GM21737 (cell line): ENCODE measurements around the gene HOXD13.

Experiments
- ATAC-seq: cut with Tn5 transposase; IDR thresholded peaks from one replicate; pipeline ENCODE4 v1.9.1; 2021; ENCODE audit warnings: mild to moderate bottlenecking, moderate library complexity; ENCODE audit not compliant: unreplicated experiment

The HOXD13 gene

GRCh38 chr2:176118601-176119339, 26.2 kb downstream of the HOXD13 start:
- no peak for ATAC-seq

DNA sequence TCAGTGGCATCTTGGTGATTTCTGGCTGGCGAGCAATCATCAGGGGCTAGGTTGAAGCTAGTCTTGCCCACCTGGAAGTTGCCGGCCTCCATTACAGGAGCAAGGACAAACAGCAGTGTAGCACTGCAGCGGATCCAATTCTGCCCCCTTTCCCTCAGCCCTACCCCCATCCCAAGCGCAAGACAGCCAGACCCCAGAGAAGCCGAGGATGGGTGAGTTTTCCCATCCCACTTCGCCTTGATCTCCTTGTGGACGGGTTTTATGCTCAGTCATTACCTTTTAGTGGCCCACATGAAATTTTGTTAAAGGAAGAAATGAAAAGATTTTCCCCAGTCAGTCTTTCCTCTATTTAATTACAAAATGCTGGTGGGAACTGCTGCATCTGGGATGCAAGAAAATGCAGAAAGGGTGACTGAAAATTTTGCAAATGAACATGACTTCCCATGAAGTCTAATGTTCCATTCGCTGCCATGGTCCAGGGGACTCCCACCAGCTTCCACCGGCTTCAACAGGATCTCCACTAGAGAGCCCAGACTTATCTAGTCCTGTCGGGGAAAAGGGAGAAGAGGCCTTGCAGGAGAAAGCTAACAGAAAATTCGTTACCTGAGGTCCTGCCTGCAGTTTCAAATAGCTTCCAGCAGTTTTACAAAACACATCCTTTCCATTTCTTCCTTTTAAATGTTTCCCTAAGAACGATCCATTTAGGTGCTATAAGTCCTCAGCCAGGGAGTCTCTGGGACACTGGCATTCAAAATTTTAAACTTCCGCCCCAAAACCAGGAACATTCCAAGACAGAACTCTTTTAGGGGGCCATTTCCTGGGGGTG, 28.1 kb downstream of the HOXD13 start:
- no peak for ATAC-seq

DNA sequence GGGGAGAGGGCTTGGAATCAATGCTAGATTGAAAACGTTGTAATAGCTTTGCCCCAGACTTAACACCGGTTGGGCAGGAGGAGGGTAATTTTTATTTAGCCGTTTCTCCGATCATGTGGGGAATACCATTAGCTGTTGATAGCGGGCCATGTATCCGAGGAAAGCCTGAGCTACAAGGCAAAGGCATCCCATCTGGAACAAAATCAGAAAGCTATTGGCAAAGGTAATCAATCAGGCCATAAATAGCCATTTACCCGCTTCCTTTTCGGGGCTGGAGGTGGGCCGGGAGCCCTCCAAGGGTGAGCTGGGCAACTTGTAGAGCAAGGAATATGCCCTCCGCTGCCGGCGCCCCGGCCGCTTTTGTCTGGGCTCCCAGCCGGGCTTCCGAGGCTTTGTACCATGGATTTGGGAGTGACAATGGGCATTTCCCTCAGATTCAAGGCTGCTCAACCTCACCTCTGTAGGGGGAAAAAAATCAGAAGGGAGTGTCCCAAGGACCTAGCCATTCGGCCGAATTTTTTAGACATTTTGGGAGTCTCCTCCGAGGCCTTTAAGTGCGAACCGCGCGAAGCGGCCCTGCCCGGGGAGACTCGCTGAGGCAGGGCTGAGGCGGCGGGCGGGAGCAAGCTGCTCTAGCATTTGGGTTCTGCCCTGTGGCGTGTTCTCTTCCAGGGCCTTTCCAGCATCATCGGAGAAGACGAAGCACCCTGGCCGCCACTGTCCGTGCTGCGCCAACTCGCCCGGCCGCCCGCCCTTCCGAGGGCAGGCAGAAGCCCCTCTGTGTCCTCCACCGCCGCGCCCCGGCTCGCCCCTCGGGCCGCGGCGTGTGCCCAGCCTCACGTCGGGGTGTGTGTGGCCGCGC, 28.9 kb downstream of the HOXD13 start:
- ATAC-seq, result no peak

- no peak for ATAC-seq
These were observed 29.6 kb downstream of the HOXD13 start for GRCh38 chr2:176122052-176122682.

DNA sequence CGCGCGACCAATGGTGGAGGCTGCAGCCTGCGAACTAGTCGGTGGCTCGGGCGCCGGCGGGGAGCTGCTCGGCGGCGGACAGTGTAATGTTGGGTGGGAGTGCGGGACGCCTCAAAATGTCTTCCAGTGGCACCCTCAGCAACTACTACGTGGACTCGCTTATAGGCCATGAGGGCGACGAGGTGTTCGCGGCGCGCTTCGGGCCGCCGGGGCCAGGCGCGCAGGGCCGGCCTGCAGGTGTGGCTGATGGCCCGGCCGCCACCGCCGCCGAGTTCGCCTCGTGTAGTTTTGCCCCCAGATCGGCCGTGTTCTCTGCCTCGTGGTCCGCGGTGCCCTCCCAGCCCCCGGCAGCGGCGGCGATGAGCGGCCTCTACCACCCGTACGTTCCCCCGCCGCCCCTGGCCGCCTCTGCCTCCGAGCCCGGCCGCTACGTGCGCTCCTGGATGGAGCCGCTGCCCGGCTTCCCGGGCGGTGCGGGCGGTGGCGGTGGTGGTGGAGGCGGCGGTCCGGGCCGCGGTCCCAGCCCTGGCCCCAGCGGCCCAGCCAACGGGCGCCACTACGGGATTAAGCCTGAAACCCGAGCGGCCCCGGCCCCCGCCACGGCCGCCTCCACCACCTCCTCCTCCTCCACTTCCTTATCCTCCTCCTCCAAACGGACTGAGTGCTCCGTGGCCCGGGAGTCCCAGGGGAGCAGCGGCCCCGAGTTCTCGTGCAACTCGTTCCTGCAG, 30.3 kb downstream of the HOXD13 start, which contains the start of gene HOXD9:
Gene HOXD9, plus strand, starts transcription at position 37 of the 728 bp plus-strand sequence. Its CDS starts 50 bp downstream, at position 87.
- ATAC-seq, result no peak

DNA sequence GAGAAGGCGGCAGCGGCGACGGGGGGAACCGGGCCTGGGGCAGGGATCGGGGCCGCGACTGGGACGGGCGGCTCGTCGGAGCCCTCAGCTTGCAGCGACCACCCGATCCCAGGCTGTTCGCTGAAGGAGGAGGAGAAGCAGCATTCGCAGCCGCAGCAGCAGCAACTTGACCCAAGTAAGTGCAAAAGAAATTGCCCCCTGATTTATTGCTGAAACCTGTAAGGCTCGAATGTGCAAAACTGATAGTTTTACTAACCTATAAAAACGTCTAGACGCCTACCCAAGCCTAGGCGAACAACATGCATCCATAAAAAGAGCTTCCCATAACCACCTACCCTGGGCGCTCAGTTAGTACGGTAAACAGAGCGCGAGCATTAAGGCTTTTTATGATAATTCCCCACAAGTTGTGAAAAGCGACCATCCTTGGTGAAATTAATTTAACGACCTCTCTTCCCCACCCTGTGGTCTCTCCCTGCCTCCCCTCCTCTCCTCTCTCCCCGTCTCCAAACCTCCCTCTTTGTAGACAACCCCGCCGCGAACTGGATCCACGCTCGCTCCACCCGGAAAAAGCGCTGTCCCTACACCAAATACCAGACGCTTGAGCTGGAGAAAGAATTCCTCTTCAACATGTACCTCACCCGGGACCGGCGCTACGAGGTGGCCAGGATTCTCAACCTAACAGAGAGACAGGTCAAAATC, 31.0 kb downstream of the HOXD13 start:
- ATAC-seq, result no peak

GRCh38 chr2:176124110-176124946, 31.8 kb downstream of the HOXD13 start:
- no peak for ATAC-seq

DNA sequence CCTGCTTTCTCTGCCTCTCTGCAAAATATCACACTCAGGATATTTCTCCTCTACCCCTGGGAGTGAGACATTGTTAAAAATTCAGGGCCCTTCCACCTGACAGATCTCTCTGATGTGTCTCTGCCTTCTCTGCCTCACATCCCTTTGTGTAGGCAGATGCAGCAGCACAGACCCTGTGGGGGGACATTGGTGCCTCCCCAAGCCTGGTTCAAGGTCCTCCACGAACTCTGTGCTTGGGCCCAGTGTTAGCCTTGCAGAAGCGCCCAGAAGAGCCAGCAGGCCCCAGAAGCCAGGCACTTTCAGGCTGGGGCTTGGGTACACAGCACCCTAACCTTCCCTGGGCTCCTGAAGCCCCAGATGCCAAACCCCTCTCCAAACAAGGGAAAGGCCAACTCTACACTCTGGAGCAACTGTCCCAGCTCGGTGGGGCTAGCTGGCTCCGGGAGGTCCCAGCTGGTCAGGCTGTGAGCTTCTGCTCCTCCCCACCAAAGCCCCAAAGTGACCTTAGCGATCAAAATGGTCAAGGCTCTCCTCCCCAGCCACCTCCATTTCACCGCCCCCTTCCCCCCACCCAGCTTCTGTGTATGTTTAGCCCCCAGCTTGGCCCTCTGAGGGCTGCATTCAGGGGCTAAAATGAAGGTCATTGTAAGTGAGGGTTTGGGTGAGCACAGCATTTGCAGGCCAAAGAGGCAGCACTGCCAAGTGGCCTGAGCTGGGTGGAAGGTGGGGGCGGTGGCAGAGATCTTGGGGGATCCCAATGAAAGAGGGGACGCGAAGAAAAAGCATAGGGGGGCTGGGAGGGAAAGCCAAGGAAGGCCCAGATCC, 32.6 kb downstream of the HOXD13 start:
- no peak for ATAC-seq

DNA sequence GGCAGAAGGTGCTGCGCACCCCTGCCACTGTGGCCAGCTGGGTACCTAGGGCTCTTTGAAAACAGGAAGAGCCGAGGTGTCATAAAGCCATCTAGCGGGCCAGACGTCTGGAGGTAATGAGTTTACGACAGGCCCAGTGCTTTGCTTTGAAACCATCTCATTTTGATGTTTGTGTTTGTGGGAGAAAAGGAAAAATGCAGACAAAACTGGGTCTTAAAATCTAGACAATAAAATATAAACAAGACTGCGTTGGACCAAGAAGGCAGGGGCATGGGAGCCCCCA, 33.2 kb downstream of the HOXD13 start:
- no peak for ATAC-seq

GRCh38 chr2:176126929-176127773, 34.6 kb downstream of the HOXD13 start:
- ATAC-seq, result no peak

- ATAC-seq, result no peak
These were observed 35.2 kb downstream of the HOXD13 start for GRCh38 chr2:176127774-176128072.

GRCh38 chr2:176128172-176128981, 35.9 kb downstream of the HOXD13 start:
- ATAC-seq, result no peak

GRCh38 chr2:176128982-176129796, 36.7 kb downstream of the HOXD13 start, which contains the start of gene HOXD8:
HOXD8 (plus strand) TSS chr2:176129705; CDS start chr2:176130367, 662 bp downstream.
- no peak for ATAC-seq

GRCh38 chr2:176129813-176130146, 37.3 kb downstream of the HOXD13 start:
- no peak for ATAC-seq

DNA sequence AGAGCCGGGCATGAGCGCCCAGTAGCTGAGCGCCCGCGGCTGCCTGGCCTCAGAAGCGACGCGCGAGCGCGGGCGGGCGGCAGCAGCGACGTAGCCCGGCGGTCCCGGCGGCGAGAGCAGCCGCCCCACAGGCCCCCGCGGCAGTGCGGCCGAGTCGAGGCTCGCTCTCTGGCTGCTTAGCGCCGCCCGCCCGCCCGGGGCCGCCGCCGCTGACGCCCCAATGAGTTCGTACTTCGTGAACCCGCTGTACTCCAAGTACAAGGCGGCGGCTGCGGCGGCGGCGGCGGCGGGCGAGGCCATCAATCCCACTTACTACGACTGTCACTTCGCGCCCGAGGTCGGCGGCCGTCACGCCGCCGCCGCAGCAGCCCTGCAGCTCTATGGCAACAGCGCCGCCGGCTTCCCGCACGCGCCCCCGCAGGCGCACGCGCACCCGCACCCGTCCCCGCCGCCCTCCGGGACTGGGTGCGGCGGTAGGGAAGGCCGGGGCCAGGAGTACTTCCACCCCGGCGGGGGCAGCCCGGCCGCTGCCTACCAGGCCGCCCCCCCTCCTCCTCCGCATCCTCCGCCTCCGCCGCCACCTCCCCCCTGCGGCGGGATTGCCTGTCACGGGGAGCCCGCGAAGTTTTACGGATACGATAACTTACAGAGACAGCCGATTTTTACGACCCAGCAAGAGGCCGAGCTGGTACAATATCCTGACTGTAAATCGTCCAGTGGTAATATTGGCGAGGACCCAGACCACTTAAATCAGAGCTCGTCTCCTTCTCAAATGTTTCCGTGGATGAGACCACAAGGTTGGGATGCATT, 37.8 kb downstream of the HOXD13 start:
- ATAC-seq, result no peak
